Muscle of arm (tissue), 14 donors: ENCODE measurements around the gene UPF1. TPM values are rescaled to one million over a fixed set of nuclear protein-coding genes. Genes with fewer than 3 reads are reported as not detected.

Source experiments
- DNase-seq: peaks from one replicate; pipeline ENCODE4 v3.0.0-alpha.2; 2013
- long read RNA-seq, 11 donors: transcript quantifications; one replicate each; lab custom pipeline, GENCODE V29; 2026
- polyA plus RNA-seq, 12 donors: library from polyadenylated mRNA; unstranded; fragments of 120-200 nt; gene quantifications; one replicate each; pipeline ENCODE4 v1.2.1, GENCODE V29; 2013; ENCODE audit not compliant: insufficient read length in 12 of 12

The UPF1 gene
- 10 to 100 TPM in 11 of 12 donors, not detected in 1; 25.3 to 86.6 (median 33.8) TPM for polyA plus RNA-seq
- long read RNA-seq, donor 1, full-length matches to known transcripts: 4 of 4 reads
- long read RNA-seq, donor 1, partial matches to known transcripts: 0 of 4 reads
- long read RNA-seq, donor 1, other reads (novel, unspliced or antisense): 0 of 4 reads
- long read RNA-seq, donor 2, full-length matches to known transcripts: 3 of 3 reads
- long read RNA-seq, donor 2, partial matches to known transcripts: 0 of 3 reads
- long read RNA-seq, donor 2, other reads (novel, unspliced or antisense): 0 of 3 reads
- long read RNA-seq, donor 3, partial matches to known transcripts: 0 of 1 reads
- long read RNA-seq, donor 3, other reads (novel, unspliced or antisense): 0 of 1 reads
- long read RNA-seq, donor 4, full-length matches to known transcripts: 3 of 12 reads
- long read RNA-seq, donor 4, partial matches to known transcripts: 9 of 12 reads
- long read RNA-seq, donor 4, other reads (novel, unspliced or antisense): 0 of 12 reads
- long read RNA-seq, donor 5, full-length matches to known transcripts: 3 of 3 reads
- long read RNA-seq, donor 5, partial matches to known transcripts: 0 of 3 reads
- long read RNA-seq, donor 5, other reads (novel, unspliced or antisense): 0 of 3 reads
- long read RNA-seq, donor 6, full-length matches to known transcripts: 1 of 1 reads
- long read RNA-seq, donor 6, partial matches to known transcripts: 0 of 1 reads
- long read RNA-seq, donor 6, other reads (novel, unspliced or antisense): 0 of 1 reads
- long read RNA-seq, donor 7, full-length matches to known transcripts: 2 of 2 reads
- long read RNA-seq, donor 7, partial matches to known transcripts: 0 of 2 reads
- long read RNA-seq, donor 7, other reads (novel, unspliced or antisense): 0 of 2 reads
- long read RNA-seq, donor 8, full-length matches to known transcripts: 2 of 2 reads
- long read RNA-seq, donor 8, partial matches to known transcripts: 0 of 2 reads
- long read RNA-seq, donor 8, other reads (novel, unspliced or antisense): 0 of 2 reads
- long read RNA-seq, donor 9: 0 reads
- long read RNA-seq, donor 10, full-length matches to known transcripts: 7 of 71 reads
- long read RNA-seq, donor 10, partial matches to known transcripts: 32 of 71 reads
- long read RNA-seq, donor 10, other reads (novel, unspliced or antisense): 32 of 71 reads
- long read RNA-seq, donor 11: 0 reads

GRCh38 chr19:18831524-18832305 lies at the start of gene UPF1:
UPF1 (plus strand) TSS chr19:18831959; CDS start chr19:18832210, 251 bp downstream.
- peak; percentile 94 for DNase-seq

- no peak for DNase-seq
Observed at GRCh38 chr19:18782559-18783225, 49.1 kb upstream of the UPF1 start.

- DNase-seq: no peak
Observed at GRCh38 chr19:18783958-18784785, 47.6 kb upstream of the UPF1 start.

- no peak for DNase-seq
Observed at GRCh38 chr19:18784786-18785120, 47.0 kb upstream of the UPF1 start.

GRCh38 chr19:18785179-18786124 lies 46.3 kb upstream of the UPF1 start:
- peak; percentile 66 for DNase-seq

GRCh38 chr19:18788529-18789421 lies 43.0 kb upstream of the UPF1 start:
- no peak for DNase-seq

- DNase-seq: no peak
Observed at GRCh38 chr19:18789422-18789869, 42.3 kb upstream of the UPF1 start.

GRCh38 chr19:18789883-18790565 lies 41.7 kb upstream of the UPF1 start:
- no peak for DNase-seq

- DNase-seq: no peak
Observed at GRCh38 chr19:18790566-18791314, 41.0 kb upstream of the UPF1 start, which contains the start of gene COMP. COMP (minus strand) TSS chr19:18791305; CDS start chr19:18791269, 36 bp downstream.

GRCh38 chr19:18791315-18791678 lies 40.5 kb upstream of the UPF1 start:
- no peak for DNase-seq

GRCh38 chr19:18792661-18793060 lies 39.1 kb upstream of the UPF1 start:
- DNase-seq: no peak

- DNase-seq: no peak
Observed at GRCh38 chr19:18793144-18794028, 38.4 kb upstream of the UPF1 start.

- no peak for DNase-seq
Observed at GRCh38 chr19:18794029-18794313, 37.8 kb upstream of the UPF1 start.

- no peak for DNase-seq
Observed at GRCh38 chr19:18794692-18795091, 37.1 kb upstream of the UPF1 start.

- DNase-seq: peak; percentile 51
Observed at GRCh38 chr19:18795540-18795939, 36.2 kb upstream of the UPF1 start.
